Measurements from ENCODE around the gene ZNF358. TPM values are rescaled to one million over a fixed set of nuclear protein-coding genes. Genes with fewer than 3 reads are reported as not detected.

Gene ZNF358
- total and polyA plus RNA-seq, 10 donors, result 22.8 to 50.5 (median 43.1) TPM

- no peaks in the 10 kb centered on the region for H3K27me3 ChIP-seq (replicated peaks in 1 of 7)
- no peak overlapping the region for H3K4me3 ChIP-seq
- H3K9me3 ChIP-seq, result peaks cover 0 to 3% (median 0%) of the 10 kb centered on the region in 8 donors
- TF ChIP-seq CTCF (IDR thresholded peaks at IDR 0.05 in 8 of 11, conservative IDR thresholded peaks at IDR 0.05 in 3 of 11) (no peak), POLR2A (IDR thresholded peaks at IDR 0.05) (no peak)
- H3K27ac ChIP-seq, result no peak overlapping the region
- no peaks in the 10 kb centered on the region for H3K4me1 ChIP-seq
- H3K36me3 ChIP-seq, result peaks cover 8 to 79% (median 64%) of the 10 kb centered on the region in 6 donors
- WGBS, 5 donors, result 90 to 95% (median 93%) methylated on average over 2 of the region's 2 CpGs
- DNase-seq, result no peak
- intact Hi-C loops (cut with DNase I; ENCODE audit: low total_unique reads), result no loop called here
These were observed 44.4 kb downstream of the ZNF358 start for GRCh38 chr19:7560255-7560654.

GRCh38 chr19:7561325-7561724, 45.4 kb downstream of the ZNF358 start:
- Histone ChIP-seq H3K4me3 (no peak overlapping the region), H3K27me3 (replicated peaks in 1 of 7) (no peaks in the 10 kb centered on the region), H3K36me3 (peaks cover 6 to 68% (median 54%) of the 10 kb centered on the region in 6 donors), H3K27ac (no peak overlapping the region), H3K4me1 (no peaks in the 10 kb centered on the region), H3K9me3 (peaks cover 0 to 3% (median 0%) of the 10 kb centered on the region in 8 donors)
- TF ChIP-seq POLR2AphosphoS5 (IDR thresholded peaks at IDR 0.05) (peak in 1 of 3 donors; percentile 19), POLR2A (IDR thresholded peaks at IDR 0.05) (no peak)
- WGBS, 5 donors, result 85 to 92% (median 88%) methylated on average over 17 of the region's 17 CpGs
- DNase-seq, result no peak
- intact Hi-C loops (cut with DNase I; ENCODE audit: low total_unique reads), result no loop called here

- intact Hi-C loops (cut with DNase I; ENCODE audit: low total_unique reads), result no loop called here
- WGBS, 5 donors, result 56 to 80% (median 69%) methylated on average over 15 to 16 of the region's 16 CpGs
- TF ChIP-seq CTCF (IDR thresholded peaks at IDR 0.05 in 8 of 11, conservative IDR thresholded peaks at IDR 0.05 in 3 of 11), result no peak
- no peak for TF ChIP-seq POLR2AphosphoS5 (IDR thresholded peaks at IDR 0.05)
- TF ChIP-seq POLR2A (IDR thresholded peaks at IDR 0.05), result no peak
- no peak for DNase-seq
- no peaks in the 10 kb centered on the region for H3K4me1 ChIP-seq
- H3K36me3 ChIP-seq, result peaks cover 0 to 53% (median 40%) of the 10 kb centered on the region in 6 donors
- H3K4me3 ChIP-seq, result no peak overlapping the region
- H3K27ac ChIP-seq, result no peak overlapping the region
- no peaks in the 10 kb centered on the region for H3K27me3 ChIP-seq (replicated peaks in 1 of 7)
- peaks cover 0 to 3% (median 0%) of the 10 kb centered on the region in 8 donors for H3K9me3 ChIP-seq
These were observed 46.9 kb downstream of the ZNF358 start for GRCh38 chr19:7562646-7563393.

- WGBS, 5 donors, result 92 to 97% (median 96%) methylated on average over 4 of the region's 4 CpGs
- intact Hi-C loops (cut with DNase I; ENCODE audit: low total_unique reads), result loop anchor here (5.0 kb wide), 2 partner anchors 117 to 237 kb away; partner anchors contain the start of gene TRAPPC5
- Histone ChIP-seq H3K4me1 (peaks cover 0 to 6% (median 5%) of the 10 kb centered on the region in 6 donors), H3K9me3 (peaks cover 0 to 3% (median 0%) of the 10 kb centered on the region in 8 donors), H3K36me3 (peaks cover 0 to 32% (median 20%) of the 10 kb centered on the region in 6 donors), H3K27me3 (replicated peaks in 1 of 7) (no peaks in the 10 kb centered on the region), H3K4me3 (no peak overlapping the region), H3K27ac (no peak overlapping the region)
- no peak for DNase-seq
- TF ChIP-seq POLR2A (IDR thresholded peaks at IDR 0.05) (no peak), POLR2AphosphoS5 (IDR thresholded peaks at IDR 0.05) (no peak), CTCF (IDR thresholded peaks at IDR 0.05 in 8 of 11, conservative IDR thresholded peaks at IDR 0.05 in 3 of 11) (no peak)
These were observed 49.0 kb downstream of the ZNF358 start for GRCh38 chr19:7564866-7565265.

Measured in spleen (tissue), 11 donors.